Measurements from ENCODE around the gene DOK3. TPM values are rescaled to one million over a fixed set of nuclear protein-coding genes. Genes with fewer than 3 reads are reported as not detected.

The DOK3 gene
- total RNA-seq, 2 experiments from 2014 or later: 3.3 to 5.7 TPM

GRCh38 chr5:177505075-177505474 lies 4.6 kb downstream of the DOK3 start:
- no peak for ATAC-seq
- no peaks in the 10 kb centered on the region for H3K9me3 Mint-ChIP-seq (ENCODE audit: low read depth)
- H3K36me3 Mint-ChIP-seq: peaks cover 2% of the 10 kb centered on the region

GRCh38 chr5:177504086-177505056 lies 5.3 kb downstream of the DOK3 start:
- Mint-ChIP-seq H3K27me3 (peaks cover 10% of the 10 kb centered on the region), H3K4me1 (peaks cover 3% of the 10 kb centered on the region), H3K9me3 (ENCODE audit: low read depth) (no peaks in the 10 kb centered on the region), H3K36me3 (no peaks in the 10 kb centered on the region), H3K27ac (no peak overlapping the region), H3K4me3 (no peak overlapping the region)
- CTCF ChIA-PET: interaction anchor here (0.9 to 19.2 kb wide), 8 partner anchors 11 to 114 kb away, joined by 3 to 193 read pairs (median 8); partner anchors contain the start of gene DBN1
- ATAC-seq (no peak), DNase-seq (no peak)

More at GRCh38 chr5:177505075-177505474, 4.6 kb downstream of the DOK3 start:
- no peak overlapping the region for H3K27ac Mint-ChIP-seq
- H3K4me1 Mint-ChIP-seq: peaks cover 5% of the 10 kb centered on the region
- no peak for DNase-seq
- H3K4me3 Mint-ChIP-seq: no peak overlapping the region
- CTCF ChIA-PET: interaction anchor here (1.2 to 19.2 kb wide), 4 partner anchors 11 to 115 kb away, joined by 3 to 193 read pairs (median 8); no protein-coding TSS in a partner anchor
- H3K27me3 Mint-ChIP-seq: peaks cover 3% of the 10 kb centered on the region

- no peak overlapping the region for H3K27ac Mint-ChIP-seq
- H3K9me3 Mint-ChIP-seq (ENCODE audit: low read depth): no peaks in the 10 kb centered on the region
- H3K27me3 Mint-ChIP-seq: peaks cover 16% of the 10 kb centered on the region
- ATAC-seq (no peak), DNase-seq (no peak)
- CTCF ChIA-PET: interaction anchor here (0.9 to 19.2 kb wide), 6 partner anchors 10 to 113 kb away, joined by 3 to 193 read pairs (median 46); partner anchors contain the start of gene DBN1
- H3K36me3 Mint-ChIP-seq: no peaks in the 10 kb centered on the region
- H3K4me3 Mint-ChIP-seq: no peak overlapping the region
- peaks cover 7% of the 10 kb centered on the region for H3K4me1 Mint-ChIP-seq
These were observed 6.1 kb downstream of the DOK3 start for GRCh38 chr5:177503351-177504085.

GRCh38 chr5:177502886-177503285 lies 6.7 kb downstream of the DOK3 start:
- CTCF ChIA-PET: interaction anchor here (0.9 to 19.2 kb wide), 12 partner anchors 7 to 389 kb away, joined by 3 to 193 read pairs (median 14); partner anchors contain the start of genes DBN1, DDX41 and DOK3
- peaks cover 12% of the 10 kb centered on the region for H3K4me1 Mint-ChIP-seq
- H3K9me3 Mint-ChIP-seq (ENCODE audit: low read depth): no peaks in the 10 kb centered on the region
- ATAC-seq (no peak), DNase-seq (no peak)
- H3K27ac Mint-ChIP-seq: no peak overlapping the region
- no peak overlapping the region for H3K4me3 Mint-ChIP-seq
- H3K27me3 Mint-ChIP-seq: peaks cover 21% of the 10 kb centered on the region
- no peaks in the 10 kb centered on the region for H3K36me3 Mint-ChIP-seq

GRCh38 chr5:177501874-177502678 lies 7.5 kb downstream of the DOK3 start:
- ATAC-seq: no peak
- no peak overlapping the region for H3K4me3 Mint-ChIP-seq
- DNase-seq: no peak
- H3K27me3 Mint-ChIP-seq: peaks cover 21% of the 10 kb centered on the region
- peaks cover 14% of the 10 kb centered on the region for H3K4me1 Mint-ChIP-seq
- H3K9me3 Mint-ChIP-seq (ENCODE audit: low read depth): no peaks in the 10 kb centered on the region
- CTCF ChIA-PET: interaction anchor here (0.7 to 19.2 kb wide), 31 partner anchors 8 to 430 kb away, joined by 3 to 193 read pairs (median 7); partner anchors contain the start of genes DBN1, DDX41, DOK3 and FAM193B
- H3K36me3 Mint-ChIP-seq: no peaks in the 10 kb centered on the region
- H3K27ac Mint-ChIP-seq: no peak overlapping the region

GRCh38 chr5:177500685-177501522 lies 8.7 kb downstream of the DOK3 start:
- DNase-seq: peak; percentile 88
- Mint-ChIP-seq H3K27ac (no peak overlapping the region), H3K9me3 (ENCODE audit: low read depth) (no peaks in the 10 kb centered on the region), H3K4me1 (peaks cover 17% of the 10 kb centered on the region), H3K36me3 (no peaks in the 10 kb centered on the region), H3K27me3 (peaks cover 21% of the 10 kb centered on the region), H3K4me3 (no peak overlapping the region)
- CTCF ChIA-PET: interaction anchor here (0.6 to 19.2 kb wide), 36 partner anchors 8 to 429 kb away, joined by 3 to 193 read pairs (median 5); partner anchors contain the start of genes DBN1, DDX41, DOK3 and FAM193B
- ATAC-seq: peak; percentile 24

GRCh38 chr5:177499842-177500241 lies 9.8 kb downstream of the DOK3 start:
- no peaks in the 10 kb centered on the region for H3K36me3 Mint-ChIP-seq
- CTCF ChIA-PET: interaction anchor here (0.8 to 19.2 kb wide), 9 partner anchors 10 to 110 kb away, joined by 3 to 193 read pairs (median 20); partner anchors contain the start of genes DBN1 and DOK3
- no peak for DNase-seq
- H3K4me3 Mint-ChIP-seq: no peak overlapping the region
- peaks cover 26% of the 10 kb centered on the region for H3K4me1 Mint-ChIP-seq
- H3K27me3 Mint-ChIP-seq: peaks cover 21% of the 10 kb centered on the region
- no peak overlapping the region for H3K27ac Mint-ChIP-seq
- no peaks in the 10 kb centered on the region for H3K9me3 Mint-ChIP-seq (ENCODE audit: low read depth)
- no peak for ATAC-seq

- Mint-ChIP-seq H3K4me1 (peaks cover 39% of the 10 kb centered on the region), H3K4me3 (peak overlapping the region; percentile 82), H3K27ac (peak overlapping the region; percentile 72), H3K27me3 (peaks cover 21% of the 10 kb centered on the region), H3K9me3 (ENCODE audit: low read depth) (no peaks in the 10 kb centered on the region), H3K36me3 (no peaks in the 10 kb centered on the region)
- CTCF ChIA-PET: interaction anchor here (1.0 to 19.2 kb wide), 10 partner anchors 10 to 195 kb away, joined by 3 to 193 read pairs (median 5); partner anchors contain the start of genes DBN1, PRELID1 and RAB24
- ATAC-seq: peak; percentile 25
- DNase-seq: peak; percentile 67
These were observed 11.4 kb downstream of the DOK3 start for GRCh38 chr5:177498013-177498787.

GRCh38 chr5:177497292-177498012 lies 12.2 kb downstream of the DOK3 start, which contains the start of gene PDLIM7:
Gene PDLIM7, minus strand, starts transcription at chr5:177497604. Its CDS starts 1,092 bp downstream, at chr5:177496512.
- CTCF ChIA-PET: interaction anchor here (0.6 to 19.2 kb wide), 11 partner anchors 9 to 194 kb away, joined by 3 to 193 read pairs (median 5); partner anchors contain the start of genes B4GALT7, DBN1, PRELID1 and RAB24
- Mint-ChIP-seq H3K36me3 (peaks cover 2% of the 10 kb centered on the region), H3K27ac (peak within 1 kb of the TSS; percentile 72), H3K27me3 (peaks cover 21% of the 10 kb centered on the region), H3K4me1 (peaks cover 44% of the 10 kb centered on the region), H3K9me3 (ENCODE audit: low read depth) (no peaks in the 10 kb centered on the region), H3K4me3 (peak within 1 kb of the TSS; percentile 82)
- peak; percentile 90 for ATAC-seq
- DNase-seq: peak; percentile 96

- no peak for DNase-seq
- CTCF ChIA-PET: interaction anchor here (0.6 to 19.2 kb wide), 8 partner anchors 20 to 193 kb away, joined by 3 to 193 read pairs (median 44); partner anchors contain the start of genes B4GALT7, DBN1, PRELID1 and RAB24
- Mint-ChIP-seq H3K4me1 (peaks cover 44% of the 10 kb centered on the region), H3K27ac (no peak overlapping the region), H3K9me3 (ENCODE audit: low read depth) (no peaks in the 10 kb centered on the region), H3K27me3 (peaks cover 21% of the 10 kb centered on the region), H3K4me3 (peak overlapping the region; percentile 82), H3K36me3 (peaks cover 4% of the 10 kb centered on the region)
- ATAC-seq: no peak
These were observed 12.8 kb downstream of the DOK3 start for GRCh38 chr5:177496727-177497291.

All from activated CD8-positive, alpha-beta memory T cell treated with anti-CD3 and anti-CD28 coated beads, Interleukin-2, amount 10 ng/mL, durations not matched to agents 7 days and 5 days (primary cell).